Stimulated activated CD8-positive, alpha-beta memory T cell treated with anti-CD3 and anti-CD28 coated beads, Interleukin-4, amount 100 ng/mL, for 24 hours (primary cell): ENCODE results near the gene CMTM7.
"Not testable (repeated sequence)": the region's sequence is repeated elsewhere in the genome, so short reads cannot be mapped to it uniquely, and the experiment has no call there.

Source experiments
- DNase-seq: peaks from one replicate; pipeline ENCODE4 v3.0.0-alpha.2; 2020; ENCODE audit warnings: low read depth

Gene CMTM7

GRCh38 chr3:32381922-32382321 lies 9.7 kb upstream of the CMTM7 start:
- DNase-seq = no peak

DNA sequence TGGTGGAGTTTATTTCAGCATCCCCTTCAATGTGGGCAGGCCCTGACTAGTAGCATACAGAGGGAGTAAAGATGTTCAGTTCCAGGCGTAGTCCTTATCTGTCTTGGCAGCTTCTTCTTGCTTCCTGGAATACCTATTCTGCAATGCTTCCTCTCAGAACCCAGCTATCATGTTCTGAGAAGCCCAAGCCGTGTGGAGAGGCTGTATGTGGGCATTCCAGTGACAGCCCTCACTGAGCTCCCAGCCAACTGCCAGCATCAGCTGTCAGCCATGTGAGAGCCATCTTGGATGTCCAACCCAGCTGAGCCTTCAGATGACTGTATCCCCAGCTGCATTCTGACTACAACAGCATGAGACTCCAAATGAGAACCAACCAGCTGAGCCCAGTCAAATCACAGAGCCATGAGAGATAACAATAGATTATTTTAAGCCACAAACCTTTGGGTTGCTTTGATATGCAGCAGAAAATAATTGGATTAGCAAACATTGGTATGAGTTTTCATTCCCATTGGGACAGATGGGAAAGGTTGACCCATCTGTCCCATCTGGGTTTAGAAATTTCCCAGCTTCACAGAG lies 8.4 kb upstream of the CMTM7 start:
- DNase-seq = no peak

- DNase-seq = no peak
Observed at GRCh38 chr3:32384938-32385337, 6.7 kb upstream of the CMTM7 start.

DNA sequence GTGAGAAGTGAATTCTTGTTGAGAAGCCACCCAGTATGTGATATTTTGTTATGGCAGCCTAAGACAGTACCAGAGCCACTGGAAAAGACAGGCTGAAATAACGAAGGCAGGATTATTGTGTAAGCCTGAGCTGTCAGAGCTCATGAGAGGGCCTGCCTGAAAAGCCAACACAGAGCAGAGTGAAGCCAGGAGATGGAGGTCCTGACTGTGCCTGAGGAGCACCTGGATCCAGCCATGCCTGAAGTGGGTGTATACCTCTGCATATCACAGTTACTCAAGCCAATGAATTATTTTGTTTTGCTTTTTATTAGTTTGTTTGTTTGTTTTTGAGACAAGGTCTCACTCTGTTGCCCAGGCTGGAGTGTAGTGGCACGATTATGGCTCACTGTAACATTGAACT lies 4.1 kb upstream of the CMTM7 start:
- DNase-seq = no peak

GRCh38 chr3:32389577-32389976 lies 2.1 kb upstream of the CMTM7 start:
- DNase-seq = not testable (repeated sequence)

DNA sequence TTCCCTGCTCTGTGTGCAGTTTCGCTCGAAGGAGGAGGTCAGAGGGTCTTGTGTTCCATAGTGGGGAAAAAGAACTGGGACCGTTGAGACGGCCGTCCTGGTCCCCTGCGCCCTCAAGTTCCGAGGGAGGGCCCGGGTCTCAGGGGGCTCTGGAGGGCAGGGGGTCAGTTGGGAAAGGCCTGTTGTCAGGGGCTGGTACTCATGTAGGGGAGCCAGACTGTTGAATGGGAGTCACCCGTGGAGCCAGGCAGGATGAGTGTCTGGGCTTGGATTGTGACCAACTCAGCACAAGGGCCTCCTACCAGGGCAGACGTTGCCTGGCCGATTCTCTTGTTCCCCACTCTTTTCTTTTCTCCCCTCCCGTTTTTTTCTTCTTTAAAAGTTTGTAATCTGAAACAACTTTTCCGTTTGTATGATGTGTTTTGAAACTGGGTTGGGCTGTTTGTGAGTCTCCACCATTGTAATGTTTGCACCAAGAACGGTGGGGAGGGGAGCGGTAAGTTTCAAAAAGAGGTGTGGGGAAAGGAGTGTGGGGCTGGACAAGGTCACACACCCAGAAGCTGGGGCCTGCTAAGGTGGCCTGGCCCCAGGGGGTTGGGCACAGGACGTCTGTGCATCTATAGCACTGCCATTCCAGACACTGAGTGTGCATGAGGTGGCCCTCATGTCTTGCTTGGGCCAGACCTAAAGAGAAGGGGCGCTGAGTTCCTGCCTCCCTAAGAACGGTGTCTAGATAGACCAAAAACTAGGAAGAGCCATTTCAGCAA lies 1.1 kb downstream of the CMTM7 start:
- DNase-seq = no peak

DNA sequence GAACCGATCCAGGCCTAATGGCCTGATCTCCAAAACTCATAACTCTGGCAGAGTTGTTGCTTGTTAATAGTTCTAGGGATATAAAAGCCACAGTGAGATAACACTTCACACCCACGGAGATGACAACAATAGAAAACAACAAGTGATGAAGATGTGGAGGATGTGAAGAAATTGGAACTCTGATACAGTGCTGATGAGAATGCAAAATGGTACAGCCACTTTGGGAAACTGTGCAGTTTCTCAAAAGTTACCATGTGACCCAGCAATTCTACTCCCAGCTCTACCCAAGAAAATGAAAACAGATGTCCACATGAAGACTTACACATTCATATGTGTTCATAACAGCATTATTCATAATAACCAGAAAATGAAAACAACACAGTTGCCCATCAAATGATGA lies 3.8 kb downstream of the CMTM7 start:
- no peak for DNase-seq

GRCh38 chr3:32397941-32398340 lies 6.3 kb downstream of the CMTM7 start:
- no peak for DNase-seq

DNA sequence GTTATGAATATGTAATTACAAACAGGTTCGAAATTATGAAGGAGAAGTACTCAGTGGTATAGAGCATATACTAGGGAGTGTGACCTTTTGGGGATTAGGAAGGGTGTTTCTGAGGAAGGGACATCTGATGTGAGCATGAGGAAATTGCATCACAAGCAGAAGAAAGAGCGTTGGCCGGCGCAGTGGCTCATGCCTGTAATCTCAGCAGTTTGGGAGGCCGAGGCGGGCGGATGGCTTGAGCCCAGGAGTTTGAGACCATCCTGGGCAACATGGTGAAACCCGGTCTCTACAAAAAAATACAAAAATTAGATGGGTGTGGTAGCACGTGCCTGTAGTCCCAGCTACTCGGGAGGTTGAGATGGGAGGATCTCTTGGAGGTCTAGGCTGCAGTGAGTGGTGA lies 6.9 kb downstream of the CMTM7 start:
- DNase-seq = no peak

DNA sequence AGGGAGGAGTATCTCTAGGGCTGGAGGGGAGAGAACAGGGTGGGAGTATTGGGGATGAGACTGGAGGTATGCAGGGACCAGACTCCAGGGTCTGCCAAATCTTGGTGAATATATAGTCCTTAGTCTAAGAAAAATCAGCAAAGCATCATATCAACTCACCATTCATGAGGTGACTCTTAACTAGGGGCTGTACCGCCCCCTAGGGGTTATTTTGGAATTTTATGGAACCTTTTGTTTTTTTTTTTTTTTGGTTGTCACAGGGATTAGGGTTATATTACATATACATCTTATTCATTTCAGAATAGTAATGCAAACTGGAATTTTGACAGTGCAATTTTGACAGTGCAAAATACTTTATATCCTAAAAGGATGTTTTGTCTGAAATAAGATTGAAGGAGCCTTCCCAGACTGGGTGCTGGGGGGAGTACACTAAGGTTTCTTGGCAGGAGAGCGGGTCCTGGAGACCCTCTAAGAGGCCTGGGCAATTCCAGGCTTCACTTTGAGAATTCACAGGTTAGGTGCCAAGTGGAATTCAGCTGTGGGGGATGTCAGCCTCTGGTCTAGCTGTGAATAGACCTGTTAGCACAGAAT lies 7.5 kb downstream of the CMTM7 start:
- no peak for DNase-seq

DNA sequence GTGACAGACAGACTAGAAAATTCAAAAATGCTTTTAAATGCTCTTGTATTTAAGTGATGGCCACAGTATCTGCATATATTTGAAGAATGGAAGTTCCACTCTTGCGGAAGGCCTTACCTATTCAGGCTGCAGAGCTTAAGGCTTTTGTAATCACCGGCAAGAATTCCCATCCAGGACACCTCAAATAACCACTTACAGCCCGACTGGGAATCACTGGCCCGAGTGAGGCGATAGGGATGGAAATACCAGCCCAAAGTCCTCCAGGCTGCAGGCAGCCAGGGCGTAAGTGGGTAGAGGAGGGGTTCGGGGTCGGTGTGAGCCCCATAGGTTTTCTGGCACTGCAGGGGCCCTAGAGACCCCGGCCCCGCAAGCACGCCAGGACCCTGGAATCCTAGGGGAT lies 9.5 kb downstream of the CMTM7 start:
- no peak for DNase-seq

DNA sequence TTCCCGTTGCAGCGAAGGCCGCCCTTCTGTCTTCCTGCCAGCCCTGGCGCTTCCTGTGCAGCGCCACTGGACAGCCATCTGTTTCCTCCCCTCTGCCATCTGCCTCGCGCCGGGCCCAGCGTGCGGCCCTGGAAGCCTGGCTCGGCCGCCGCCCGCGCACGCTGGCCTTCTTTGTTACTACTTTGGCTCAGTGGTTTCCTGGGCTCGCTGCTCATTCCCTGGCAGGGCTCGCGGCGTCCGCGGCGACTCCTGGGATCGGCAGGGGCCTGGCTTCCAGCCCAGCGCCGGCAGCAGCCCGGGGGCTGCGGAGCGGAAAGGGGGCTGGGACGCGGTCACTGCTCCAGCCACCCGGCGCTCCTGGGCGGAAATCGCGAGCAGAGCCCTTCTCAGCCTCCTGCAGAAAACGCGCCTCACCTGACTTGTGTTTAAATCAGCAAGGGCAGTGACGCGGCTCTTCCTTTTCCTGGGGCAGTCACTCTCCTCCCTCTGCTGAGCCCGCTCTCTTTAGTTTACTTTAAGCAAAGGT lies 10.0 kb downstream of the CMTM7 start:
- peak; percentile 30 for DNase-seq

GRCh38 chr3:32403663-32404062 lies 12.0 kb downstream of the CMTM7 start:
- no peak for DNase-seq

GRCh38 chr3:32404714-32405113 lies 13.1 kb downstream of the CMTM7 start:
- no peak for DNase-seq

- DNase-seq = no peak
Observed at GRCh38 chr3:32405155-32405554, 13.5 kb downstream of the CMTM7 start.

- DNase-seq = no peak
Observed at GRCh38 chr3:32405711-32406323, 14.2 kb downstream of the CMTM7 start.

GRCh38 chr3:32406486-32407408 lies 15.1 kb downstream of the CMTM7 start:
- DNase-seq = no peak

- DNase-seq = no peak
Observed at GRCh38 chr3:32410367-32411246, 19.0 kb downstream of the CMTM7 start.

- no peak for DNase-seq
Observed at GRCh38 chr3:32411442-32411841, 19.8 kb downstream of the CMTM7 start.

DNA sequence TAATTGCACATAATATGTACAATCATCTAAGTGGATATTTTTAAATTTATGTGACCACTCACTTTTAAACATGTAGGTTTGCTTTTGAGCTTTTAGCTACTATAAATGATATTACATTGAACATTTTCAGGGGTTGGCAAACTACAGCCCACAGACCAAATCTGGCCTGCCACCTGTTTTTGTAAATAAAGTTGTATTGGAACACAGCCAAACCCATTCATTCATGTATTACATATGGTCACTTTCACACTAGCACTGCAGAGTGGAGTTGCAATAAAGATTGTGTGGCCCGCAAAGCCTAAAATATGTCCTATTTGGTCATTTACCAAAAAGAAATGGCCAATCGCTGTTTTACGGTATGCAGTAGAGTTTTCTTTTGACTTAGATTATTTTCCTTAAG lies 21.2 kb downstream of the CMTM7 start:
- no peak for DNase-seq
